IMR-90 (cell line): Measurements from ENCODE around the gene FATE1. TPM values are rescaled to one million over a fixed set of nuclear protein-coding genes. Genes with fewer than 3 reads are reported as not detected.

Experiments used
- ATAC-seq: fragments of 200-7000 bp; cut with Tn5 transposase; 2 replicates; pipeline ENCODE4 v1.9.1; 2020; ENCODE audit warnings: low read depth, mild to moderate bottlenecking, moderate library complexity
- BruUV-seq: library from RNA; stranded (reverse); fragments of 400-500 nt; replicated peaks from 2 replicates; lab custom pipeline; 2021; lab: Mats Ljungman, UMichigan
- CTCF ChIA-PET: fragments of 300-600 bp; formaldehyde crosslinking; extraction: SDS; loops from one replicate; lab custom pipeline; 2021; ENCODE audit warnings: antibody characterized with exemption; lab: Yijun Ruan, JAX
- POLR2A ChIA-PET: fragments of 300-600 bp; sonication (Branson Sonifier 250); formaldehyde crosslinking; loops from one replicate; lab custom pipeline; 2022; ENCODE audit warnings: antibody characterized with exemption; ENCODE audit not compliant: unreplicated experiment; lab: Charles Lee
- DNase-seq: peaks from one replicate; pipeline ENCODE4 v3.0.0; 2013
- H2AFZ ChIP-seq: replicated peaks from 2 replicates; pipeline ENCODE3; 2013; ENCODE audit warnings: low read length, mild to moderate bottlenecking; ENCODE audit not compliant: poor library complexity
- H2AK5ac ChIP-seq: 2 replicates; pipeline ENCODE4 v1.6.1; 2013; ENCODE audit warnings: low read depth, low read length, inconsistent platforms
- H2AK9ac ChIP-seq: replicated peaks from 2 replicates; pipeline ENCODE3; 2013; ENCODE audit warnings: mild to moderate bottlenecking, low read depth, low read length, moderate library complexity; ENCODE audit not compliant: poor library complexity
- H2BK120ac ChIP-seq: 2 replicates; pipeline ENCODE4 v1.6.1; 2013; ENCODE audit warnings: low read depth, low read length, inconsistent platforms
- H2BK15ac ChIP-seq: 3 replicates; pipeline ENCODE4 v1.6.1; 2013; ENCODE audit warnings: low read depth, low read length, inconsistent platforms
- H2BK20ac ChIP-seq: 2 replicates; pipeline ENCODE4 v1.6.1; 2013; ENCODE audit warnings: low read depth, mild to moderate bottlenecking, inconsistent platforms, low read length, moderate library complexity
- H2BK5ac ChIP-seq: 2 replicates; pipeline ENCODE4 v1.6.1; 2013; ENCODE audit warnings: mild to moderate bottlenecking, low read depth, low read length, inconsistent platforms; ENCODE audit not compliant: poor library complexity, severe bottlenecking
- H3K14ac ChIP-seq: replicated peaks from 2 replicates; pipeline ENCODE4 v1.6.1; 2013; ENCODE audit warnings: low read depth, low read length, inconsistent platforms
- H3K18ac ChIP-seq: 2 replicates; pipeline ENCODE4 v1.6.1; 2013; ENCODE audit warnings: low read depth, low read length, control low read depth
- H3K23ac ChIP-seq: 2 replicates; pipeline ENCODE4 v1.6.1; 2013; ENCODE audit warnings: low read depth, low read length, inconsistent platforms
- H3K27ac ChIP-seq: 2 replicates; pipeline ENCODE4 v1.5.1; 2013; ENCODE audit warnings: mild to moderate bottlenecking, control low read depth, low read length; ENCODE audit not compliant: insufficient read depth
- H3K27me3 ChIP-seq: 2 replicates; pipeline ENCODE4 v1.6.1; 2013; ENCODE audit warnings: low read length; ENCODE audit not compliant: control insufficient read depth, insufficient read depth
- H3K36me3 ChIP-seq: 2 replicates; pipeline ENCODE4 v1.6.1; 2013; ENCODE audit warnings: low read length, mixed read lengths; ENCODE audit not compliant: control insufficient read depth, insufficient read depth
- H3K4ac ChIP-seq: 2 replicates; pipeline ENCODE4 v1.6.1; 2013; ENCODE audit warnings: low read depth, low read length, inconsistent platforms
- H3K4me1 ChIP-seq: 2 replicates; pipeline ENCODE4 v1.6.1; 2013; ENCODE audit warnings: low read length, mixed read lengths; ENCODE audit not compliant: control insufficient read depth, insufficient read depth
- H3K4me2 ChIP-seq: 2 replicates; pipeline ENCODE4 v1.6.1; 2013; ENCODE audit warnings: low read depth, mild to moderate bottlenecking, control low read depth, low read length, moderate library complexity
- H3K4me3 ChIP-seq: 2 replicates; pipeline ENCODE4 v1.5.1; 2013; ENCODE audit warnings: low read depth, mild to moderate bottlenecking, control low read depth, low read length, moderate library complexity; ENCODE audit not compliant: insufficient read depth
- H3K56ac ChIP-seq: 2 replicates; pipeline ENCODE4 v1.6.1; 2013; ENCODE audit warnings: low read length, inconsistent platforms; ENCODE audit not compliant: insufficient read depth; ENCODE audit errors: extremely low read depth
- H3K79me1 ChIP-seq, 2 experiments: 2 replicates each; pipeline ENCODE4 v1.6.1; 2013; ENCODE audit warnings: low read length in 2 of 2, inconsistent platforms in 1 of 2, low read depth in 1 of 2
- H3K9ac ChIP-seq: 2 replicates; pipeline ENCODE4 v1.6.1; 2013; ENCODE audit warnings: low read depth, low read length, control low read depth
- H3K9me1 ChIP-seq: 2 replicates; pipeline ENCODE4 v1.6.1; 2013; ENCODE audit warnings: low read length, inconsistent platforms; ENCODE audit not compliant: insufficient read depth
- H3K9me3 ChIP-seq: 2 replicates; pipeline ENCODE4 v1.6.1; 2013; ENCODE audit warnings: low read length; ENCODE audit not compliant: control insufficient read depth, insufficient read depth
- H4K20me1 ChIP-seq: 2 replicates; pipeline ENCODE4 v1.6.1; 2013; ENCODE audit warnings: low read length, inconsistent platforms; ENCODE audit not compliant: insufficient read depth
- H4K5ac ChIP-seq: 2 replicates; pipeline ENCODE4 v1.6.1; 2013; ENCODE audit warnings: mild to moderate bottlenecking, low read depth, low read length, control low read depth
- H4K8ac ChIP-seq, 2 experiments: 2 replicates each; pipeline ENCODE4 v1.6.1; 2013; ENCODE audit warnings: low read depth in 2 of 2, low read length in 2 of 2, control low read depth in 1 of 2, inconsistent platforms in 1 of 2
- H4K91ac ChIP-seq: 2 replicates; pipeline ENCODE4 v1.6.1; 2013; ENCODE audit warnings: low read depth, low read length, inconsistent platforms; ENCODE audit not compliant: insufficient read depth
- BHLHE40 ChIP-seq: fragments of 150-350 bp; IDR thresholded peaks from 2 replicates; pipeline ENCODE4 v1.6.1; 2016; ENCODE audit warnings: mild to moderate bottlenecking, low read depth, low read length
- CEBPB ChIP-seq: IDR thresholded peaks from 2 replicates; pipeline ENCODE4 v1.6.1; 2012; ENCODE audit warnings: low read depth, low read length, improper control_type of control experiment
- CHD1 ChIP-seq: IDR thresholded peaks from 2 replicates; pipeline ENCODE4 v1.6.1; 2012; ENCODE audit warnings: low read depth, low read length, improper control_type of control experiment
- CTCF ChIP-seq: conservative IDR thresholded peaks from 2 replicates; pipeline ENCODE4 v1.5.1; 2012; ENCODE audit warnings: mild to moderate bottlenecking, low read depth, low read length, improper control_type of control experiment
- ELK1 ChIP-seq: fragments of 150-350 bp; IDR thresholded peaks from 2 replicates; pipeline ENCODE4 v1.6.1; 2016; ENCODE audit warnings: low read depth, mild to moderate bottlenecking, low read length, moderate library complexity, borderline replicate concordance
- FOS ChIP-seq: fragments of 150-350 bp; IDR thresholded peaks from 2 replicates; pipeline ENCODE4 v1.6.1; 2016; ENCODE audit warnings: low read depth, low read length
- MAFK ChIP-seq: IDR thresholded peaks from 2 replicates; pipeline ENCODE4 v1.6.1; 2012; ENCODE audit warnings: low read depth, low read length, improper control_type of control experiment
- MAZ ChIP-seq: IDR thresholded peaks from 2 replicates; pipeline ENCODE4 v1.6.1; 2012; ENCODE audit warnings: low read depth, mild to moderate bottlenecking, low read length, improper control_type of control experiment, moderate library complexity, borderline replicate concordance
- MXI1 ChIP-seq: IDR thresholded peaks from 2 replicates; pipeline ENCODE4 v1.6.1; 2012; ENCODE audit warnings: low read depth, mild to moderate bottlenecking, low read length, moderate library complexity, borderline replicate concordance
- NFE2L2 ChIP-seq: fragments of 150-350 bp; IDR thresholded peaks from 2 replicates; pipeline ENCODE4 v1.6.1; 2016; ENCODE audit warnings: low read depth, mild to moderate bottlenecking, low read length
- POLR2A ChIP-seq: IDR thresholded peaks from 2 replicates; pipeline ENCODE4 v1.6.1; 2012; ENCODE audit warnings: mild to moderate bottlenecking, low read depth, low read length
- RAD21 ChIP-seq: IDR thresholded peaks from 2 replicates; pipeline ENCODE4 v1.6.1; 2012; ENCODE audit warnings: low read length, improper control_type of control experiment
- RCOR1 ChIP-seq: IDR thresholded peaks from 2 replicates; pipeline ENCODE4 v1.6.1; 2012; ENCODE audit warnings: mild to moderate bottlenecking, low read length, improper control_type of control experiment; ENCODE audit not compliant: insufficient replicate concordance
- RFX5 ChIP-seq: IDR thresholded peaks from 2 replicates; pipeline ENCODE4 v1.8.0; 2012; ENCODE audit warnings: low read depth, mild to moderate bottlenecking, low read length, moderate library complexity
- SMC3 ChIP-seq: fragments of 150-350 bp; IDR thresholded peaks from 2 replicates; pipeline ENCODE4 v1.6.1; 2016; ENCODE audit warnings: low read depth, mild to moderate bottlenecking, antibody characterized with exemption, low read length, moderate library complexity
- WGBS, 2 experiments: methylation state at CpG; one replicate each; pipeline versions ENCODE4 v1.1.5 to v1.1.7; 2013; ENCODE audit warnings: missing lambda C conversion rate in 2 of 2; ENCODE audit not compliant: insufficient read length in 1 of 2; ENCODE audit errors: extremely low coverage in 2 of 2; 5-methylcytosine and 5-hydroxymethylcytosine counted together
- dilution Hi-C: fragments of 300-500 bp; cut with HindIII; formaldehyde crosslinking; loops from one replicate; pipeline ENCODE4 v1.14.3; 2018; ENCODE audit warnings: low sequenced_read_pairs; ENCODE audit not compliant: unreplicated experiment
- in situ Hi-C: fragments of 300-500 bp; cut with MboI; formaldehyde crosslinking; loops from 3 replicates; pipeline ENCODE4 v1.14.3; 2019; ENCODE audit warnings: low sequenced_read_pairs, inconsistent platforms, mixed read lengths
- intact Hi-C: fragments of 100-400 bp; cut with micrococcal nuclease; formaldehyde crosslinking; loops from 2 replicates; pipeline ENCODE4 v1.10.0; 2022
- polyA plus RNA-seq, 3 experiments: library from polyadenylated mRNA; depleted of rRNA; stranded (reverse); fragments of >200 nt; gene quantifications; 2 replicates each; pipeline ENCODE4 v1.2.3, GENCODE V29; 2012; ENCODE audit warnings: low replicate concordance in 1 of 3
- total RNA-seq: library from RNA; depleted of rRNA; stranded (reverse); fragments of >200 nt; gene quantifications from 2 replicates; pipeline ENCODE4 v1.2.3, GENCODE V29; 2012
- TF ChIP-seq, protein P1 (sequence below): fragments of 150-350 bp; IDR thresholded peaks from 2 replicates; pipeline ENCODE4 v1.6.1; 2017; ENCODE audit warnings: mild to moderate bottlenecking, antibody characterized with exemption, low read length, low read depth

Gene FATE1
- total and polyA plus RNA-seq, 2 of the 4 experiments (the other 2 are of a cell fraction) = not detected

DNA sequence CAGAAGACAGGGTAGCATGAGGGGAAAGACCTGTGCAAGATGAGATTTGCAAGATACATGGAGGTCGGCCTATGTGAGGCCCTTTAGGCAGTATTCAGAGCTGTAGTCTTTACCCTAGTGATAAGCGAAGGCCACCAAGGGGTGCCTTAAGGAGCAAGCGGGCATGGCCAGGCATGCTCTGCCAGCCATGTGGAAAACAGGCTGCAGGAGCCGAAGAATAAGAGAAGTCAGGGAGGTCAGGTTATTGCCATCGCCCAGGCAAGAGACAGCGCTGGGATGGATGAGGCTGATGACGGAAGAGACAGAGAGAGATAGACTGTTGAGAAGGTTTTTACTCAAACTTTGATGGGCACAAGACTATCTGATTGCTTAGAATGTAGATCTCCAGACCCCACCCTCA is 7.0 kb upstream of the FATE1 start:
- 67% methylated on average over 5 of the region's 7 CpGs; no CpG with 5 or more reads in 1 of the 2 experiments for WGBS, 2 experiments
- Histone ChIP-seq H3K23ac (no peak overlapping the region), H3K14ac (no peak overlapping the region), H4K91ac (no peak overlapping the region), H3K56ac (no peak overlapping the region), H2AK9ac (no peak overlapping the region), H2BK120ac (no peak overlapping the region), H2BK15ac (no peak overlapping the region), H3K27ac (no peak overlapping the region), H4K5ac (no peak overlapping the region), H2AK5ac (no peak overlapping the region), H3K4me2 (no peak overlapping the region), H3K36me3 (no peaks in the 10 kb centered on the region), H2BK5ac (no peak overlapping the region), H3K18ac (no peak overlapping the region), H4K8ac (no peak overlapping the region), H3K27me3 (no peaks in the 10 kb centered on the region; the same call in 1 of the 2 replicates), H3K9me1 (no peaks in the 10 kb centered on the region), H3K4me3 (no peak overlapping the region), H3K4ac (no peak overlapping the region), H3K4me1 (no peaks in the 10 kb centered on the region), H2BK20ac (no peak overlapping the region), H3K9me3 (peaks cover 3% of the 10 kb centered on the region; the same call in 1 of the 2 replicates), H2AFZ (no peak overlapping the region), H3K9ac (no peak overlapping the region), H3K79me1 (no peaks in the 10 kb centered on the region), H4K20me1 (no peaks in the 10 kb centered on the region)
- in situ Hi-C loops = no loop called here
- dilution Hi-C loops = no loop called here
- ChIA-PET CTCF (no interaction called here), POLR2A (no interaction called here)
- TF ChIP-seq RCOR1 (no peak), ELK1 (no peak), FOS (no peak), MXI1 (no peak), RFX5 (no peak), MAZ (no peak), BHLHE40 (no peak), POLR2A (no peak), RAD21 (no peak), MAFK (no peak), CHD1 (no peak), CTCF (no peak), CEBPB (no peak), SMC3 (no peak), NFE2L2 (no peak)
- TF ChIP-seq, protein P1, sequence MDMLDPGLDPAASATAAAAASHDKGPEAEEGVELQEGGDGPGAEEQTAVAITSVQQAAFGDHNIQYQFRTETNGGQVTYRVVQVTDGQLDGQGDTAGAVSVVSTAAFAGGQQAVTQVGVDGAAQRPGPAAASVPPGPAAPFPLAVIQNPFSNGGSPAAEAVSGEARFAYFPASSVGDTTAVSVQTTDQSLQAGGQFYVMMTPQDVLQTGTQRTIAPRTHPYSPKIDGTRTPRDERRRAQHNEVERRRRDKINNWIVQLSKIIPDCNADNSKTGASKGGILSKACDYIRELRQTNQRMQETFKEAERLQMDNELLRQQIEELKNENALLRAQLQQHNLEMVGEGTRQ = no peak
- intact Hi-C loops = no loop called here
- BruUV-seq = no TSS peak
- DNase-seq (no peak), ATAC-seq (no peak)
